Subcutaneous adipose tissue (tissue), 4 donors: ENCODE data around the gene CCNB1IP1. TPM values are rescaled to one million over a fixed set of nuclear protein-coding genes. Genes with fewer than 3 reads are reported as not detected.

Experiments
- CTCF ChIP-seq: fragments of 450-650 bp; IDR thresholded peaks from one replicate; pipeline ENCODE4 v1.5.1; 2016; ENCODE audit warnings: low read depth, mild to moderate bottlenecking, control low read depth, antibody characterized with exemption, moderate library complexity
- total RNA-seq, 4 donors: library from RNA; depleted of rRNA; stranded (reverse); fragments of >200 nt; gene quantifications; one replicate each; pipeline ENCODE4 v1.1.0, GENCODE V29; 2016

Gene CCNB1IP1
- total RNA-seq, 4 donors from 2014 or later: 29.8 to 53.9 (median 43.1) TPM

GRCh38 chr14:20331053-20331613 is 1.9 kb downstream of the CCNB1IP1 start:
- TF ChIP-seq CTCF: no peak

- TF ChIP-seq CTCF: no peak
These were observed 3.7 kb downstream of the CCNB1IP1 start for GRCh38 chr14:20329355-20329754.

GRCh38 chr14:20328705-20329104 is 4.4 kb downstream of the CCNB1IP1 start:
- TF ChIP-seq CTCF: no peak

- TF ChIP-seq CTCF: no peak
These were observed 5.8 kb downstream of the CCNB1IP1 start for GRCh38 chr14:20327005-20327869.

- no peak for TF ChIP-seq CTCF
These were observed 15.4 kb downstream of the CCNB1IP1 start for GRCh38 chr14:20317720-20318119.

- TF ChIP-seq CTCF: no peak
These were observed 19.1 kb downstream of the CCNB1IP1 start for GRCh38 chr14:20314026-20314425.

GRCh38 chr14:20306079-20306423 is 27.0 kb downstream of the CCNB1IP1 start:
- no peak for TF ChIP-seq CTCF
